Calu3 (cell line): Measurements from ENCODE around the gene GUK1. TPM values are rescaled to one million over a fixed set of nuclear protein-coding genes. Genes with fewer than 3 reads are reported as not detected.

Experiments used
- BruUV-seq: library from RNA; stranded (reverse); fragments of 400-500 nt; replicated peaks from 2 replicates; lab custom pipeline; 2021; lab: Mats Ljungman, UMichigan
- CTCF ChIA-PET: fragments of 300-600 bp; sonication (Branson Sonifier 250); formaldehyde crosslinking; loops from one replicate; lab custom pipeline; 2022; ENCODE audit warnings: antibody characterized with exemption; lab: Charles Lee
- DNase-seq: peaks from one replicate; pipeline ENCODE4 v3.0.0; 2022
- H3K27ac Mint-ChIP-seq: one replicate; pipeline ENCODE4 v1.8.0; 2022; ENCODE audit warnings: mixed read lengths; ENCODE audit not compliant: unreplicated experiment
- H3K27me3 Mint-ChIP-seq: one replicate; pipeline ENCODE4 v1.8.0; 2022; ENCODE audit warnings: mixed read lengths; ENCODE audit not compliant: unreplicated experiment
- H3K36me3 Mint-ChIP-seq: one replicate; pipeline ENCODE4 v1.8.0; 2022; ENCODE audit warnings: mild to moderate bottlenecking, moderate library complexity, mixed read lengths; ENCODE audit not compliant: insufficient read depth, unreplicated experiment
- H3K4me1 Mint-ChIP-seq: one replicate; pipeline ENCODE4 v1.8.0; 2022; ENCODE audit warnings: mild to moderate bottlenecking, low read depth, mixed read lengths; ENCODE audit not compliant: unreplicated experiment
- H3K4me3 Mint-ChIP-seq: one replicate; pipeline ENCODE4 v1.8.0; 2022; ENCODE audit warnings: mild to moderate bottlenecking, low read depth, moderate library complexity, mixed read lengths; ENCODE audit not compliant: unreplicated experiment
- H3K9me3 Mint-ChIP-seq: one replicate; pipeline ENCODE4 v1.8.0; 2022; ENCODE audit warnings: low read depth, mixed read lengths; ENCODE audit not compliant: unreplicated experiment
- CTCF ChIP-seq: fragments of 200-600 bp; IDR thresholded peaks from one replicate; pipeline ENCODE4 v1.8.0; 2022; ENCODE audit warnings: antibody characterized with exemption; ENCODE audit not compliant: unreplicated experiment
- intact Hi-C: fragments of 100-400 bp; cut with micrococcal nuclease; formaldehyde crosslinking; loops from one replicate; pipeline ENCODE4 v1.10.0; 2022; ENCODE audit not compliant: unreplicated experiment
- total RNA-seq: library from RNA; stranded (reverse); gene quantifications from 2 replicates; pipeline ENCODE4 v1.2.3, GENCODE V29; 2022

Gene GUK1
- total RNA-seq, 1 experiment from 2014 or later: 238 TPM

- Mint-ChIP-seq H3K4me1 (peaks cover 22% of the 10 kb centered on the region), H3K27me3 (no peaks in the 10 kb centered on the region), H3K27ac (peak within 1 kb of the TSS; percentile 78), H3K36me3 (peaks cover 90% of the 10 kb centered on the region), H3K4me3 (peak within 1 kb of the TSS; percentile 92), H3K9me3 (no peaks in the 10 kb centered on the region)
- intact Hi-C loops: no loop called here
- DNase-seq: peak; percentile 97
- no TSS peak for BruUV-seq
- TF ChIP-seq CTCF: no peak
- CTCF ChIA-PET: no interaction called here
Measured at GRCh38 chr1:228102791-228103620, 37.1 kb upstream of the GUK1 start, which contains the start of gene C1orf35. Gene C1orf35, minus strand, starts transcription at chr1:228103325. Its CDS starts 98 bp downstream, at chr1:228103227.

GRCh38 chr1:228104526-228105269 is 35.4 kb upstream of the GUK1 start:
- no peaks in the 10 kb centered on the region for H3K9me3 Mint-ChIP-seq
- BruUV-seq: no TSS peak
- H3K36me3 Mint-ChIP-seq: peaks cover 90% of the 10 kb centered on the region

GRCh38 chr1:228105270-228105995 is 34.6 kb upstream of the GUK1 start:
- no TSS peak for BruUV-seq

More at GRCh38 chr1:228104526-228105269, 35.4 kb upstream of the GUK1 start:
- intact Hi-C loops: no loop called here
- Mint-ChIP-seq H3K27ac (peak overlapping the region; percentile 62), H3K4me1 (peaks cover 38% of the 10 kb centered on the region), H3K4me3 (peak overlapping the region; percentile 35), H3K27me3 (no peaks in the 10 kb centered on the region)
- DNase-seq: no peak
- no peak for TF ChIP-seq CTCF
- CTCF ChIA-PET: no interaction called here

More at GRCh38 chr1:228105270-228105995, 34.6 kb upstream of the GUK1 start:
- intact Hi-C loops: no loop called here
- Mint-ChIP-seq H3K4me3 (no peak overlapping the region), H3K27me3 (no peaks in the 10 kb centered on the region), H3K27ac (no peak overlapping the region), H3K4me1 (peaks cover 45% of the 10 kb centered on the region), H3K36me3 (peaks cover 89% of the 10 kb centered on the region), H3K9me3 (no peaks in the 10 kb centered on the region)
- no peak for TF ChIP-seq CTCF
- DNase-seq: no peak
- CTCF ChIA-PET: no interaction called here
